ENCODE measurements around the gene CTTN.

DNA sequence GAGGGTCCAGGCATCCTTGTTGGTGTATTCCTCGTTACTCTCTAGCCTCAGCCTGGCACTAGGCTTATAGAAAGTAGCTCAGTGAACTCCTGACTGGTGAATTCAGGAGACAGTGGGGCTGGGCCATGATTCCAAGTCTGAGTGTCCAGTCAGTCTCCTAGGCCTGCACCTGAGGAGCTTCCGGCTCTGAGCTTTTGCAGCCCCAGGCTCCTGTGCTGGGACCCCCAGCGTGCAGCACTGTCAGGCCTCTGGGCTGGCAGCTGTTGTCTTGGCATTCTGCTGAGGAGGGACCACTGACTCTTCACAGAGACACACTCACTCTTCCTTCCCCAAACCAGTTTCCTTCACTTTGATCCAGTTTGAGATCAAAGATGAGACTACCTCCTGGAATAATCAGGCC, 82.4 kb downstream of the CTTN start:
- no peak for TF ChIP-seq POLR2A (IDR thresholded peaks at IDR 0.05)
- no peak for TF ChIP-seq CTCF (IDR thresholded peaks at IDR 0.05)
